Suppressor macrophage treated with lipopolysaccharide for 1 hour (primary cell): ENCODE results near the gene OAS3.
A peak's percentile ranks its signal among the peaks of the same experiment; 100 is the strongest.

Experiments
- DNase-seq, 3 donors: peaks; one replicate each; pipeline ENCODE4 v3.0.0-alpha.2; 2020 to 2022

The OAS3 gene

DNA sequence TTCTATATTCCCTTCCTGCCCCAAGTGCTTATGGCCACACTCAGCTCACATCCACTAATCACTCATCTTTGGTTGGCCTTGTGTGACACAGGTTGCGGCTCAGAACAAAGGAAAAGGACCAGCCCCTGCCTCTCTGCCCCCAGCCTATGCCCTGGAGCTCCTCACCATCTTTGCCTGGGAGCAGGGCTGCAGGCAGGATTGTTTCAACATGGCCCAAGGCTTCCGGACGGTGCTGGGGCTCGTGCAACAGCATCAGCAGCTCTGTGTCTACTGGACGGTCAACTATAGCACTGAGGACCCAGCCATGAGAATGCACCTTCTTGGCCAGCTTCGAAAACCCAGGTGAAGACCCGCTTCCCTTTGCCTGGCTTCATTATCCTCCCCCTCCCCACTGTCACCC, 24.3 kb downstream of the OAS3 start:
- no peak for DNase-seq

DNA sequence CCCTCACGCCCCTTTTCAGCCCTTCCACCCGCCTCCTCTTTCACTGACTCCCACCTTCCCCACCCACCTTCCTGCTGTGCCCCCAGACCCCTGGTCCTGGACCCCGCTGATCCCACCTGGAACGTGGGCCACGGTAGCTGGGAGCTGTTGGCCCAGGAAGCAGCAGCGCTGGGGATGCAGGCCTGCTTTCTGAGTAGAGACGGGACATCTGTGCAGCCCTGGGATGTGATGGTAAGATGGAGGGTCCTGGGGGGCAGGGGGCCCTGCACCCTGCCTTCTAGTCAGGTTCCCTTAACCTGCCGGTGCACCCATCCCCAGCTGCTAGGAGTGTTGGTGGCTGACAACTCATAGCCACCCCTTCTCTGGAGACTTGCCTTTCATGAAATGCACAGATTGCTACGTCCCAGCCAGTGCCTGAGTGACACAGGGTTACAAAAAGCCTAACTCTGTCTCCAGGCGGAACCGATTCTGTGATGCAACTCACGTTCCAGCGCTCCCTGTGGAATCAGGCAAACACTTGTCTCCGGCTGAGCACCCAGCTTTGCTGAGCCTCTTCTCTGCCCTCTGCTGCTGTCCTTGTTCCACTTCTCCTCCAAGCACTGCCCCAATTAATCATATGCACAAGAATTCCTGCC, 25.1 kb downstream of the OAS3 start:
- DNase-seq: no peak

DNA sequence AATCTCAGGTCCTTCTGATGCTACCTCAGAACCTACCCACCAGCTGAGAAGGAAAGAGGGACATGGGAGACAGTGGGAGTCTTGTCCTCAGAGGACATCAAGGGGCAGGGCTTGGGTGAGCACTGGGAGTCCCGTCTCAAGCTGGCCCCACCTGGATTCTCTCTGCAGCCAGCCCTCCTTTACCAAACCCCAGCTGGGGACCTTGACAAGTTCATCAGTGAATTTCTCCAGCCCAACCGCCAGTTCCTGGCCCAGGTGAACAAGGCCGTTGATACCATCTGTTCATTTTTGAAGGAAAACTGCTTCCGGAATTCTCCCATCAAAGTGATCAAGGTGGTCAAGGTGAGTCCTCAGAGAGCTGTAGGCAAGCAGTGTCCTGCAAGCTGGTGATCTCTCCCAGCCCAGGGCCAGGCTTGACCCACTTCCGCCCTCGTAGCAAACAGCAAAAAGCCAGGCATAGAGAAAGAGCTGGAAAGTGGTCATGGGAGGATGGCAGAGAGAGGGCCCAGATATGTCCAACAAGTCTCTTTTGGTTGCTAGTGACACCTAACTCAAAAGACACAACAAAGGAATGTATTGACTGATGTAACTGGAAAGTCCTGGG, 25.9 kb downstream of the OAS3 start:
- DNase-seq: no peak

DNA sequence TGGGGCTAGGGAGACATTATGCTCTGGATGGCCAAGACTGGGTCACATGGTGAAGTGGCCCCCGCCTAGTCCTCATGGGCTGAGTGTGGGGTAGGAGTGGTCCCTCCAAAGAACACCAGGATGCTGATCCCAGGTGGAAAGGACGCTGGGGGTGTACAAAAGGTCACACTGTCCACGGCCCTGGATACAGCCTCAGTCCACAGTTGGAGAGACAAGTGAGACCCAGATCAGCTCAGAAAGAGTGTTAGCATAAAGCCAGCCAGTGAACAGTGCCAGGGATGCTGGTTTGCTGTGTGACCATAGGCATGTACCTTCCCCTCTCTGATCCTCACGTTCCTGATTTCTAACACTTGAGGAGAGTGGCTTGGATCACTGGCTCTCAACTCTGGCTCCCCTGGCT, 26.6 kb downstream of the OAS3 start:
- DNase-seq: no peak

DNA sequence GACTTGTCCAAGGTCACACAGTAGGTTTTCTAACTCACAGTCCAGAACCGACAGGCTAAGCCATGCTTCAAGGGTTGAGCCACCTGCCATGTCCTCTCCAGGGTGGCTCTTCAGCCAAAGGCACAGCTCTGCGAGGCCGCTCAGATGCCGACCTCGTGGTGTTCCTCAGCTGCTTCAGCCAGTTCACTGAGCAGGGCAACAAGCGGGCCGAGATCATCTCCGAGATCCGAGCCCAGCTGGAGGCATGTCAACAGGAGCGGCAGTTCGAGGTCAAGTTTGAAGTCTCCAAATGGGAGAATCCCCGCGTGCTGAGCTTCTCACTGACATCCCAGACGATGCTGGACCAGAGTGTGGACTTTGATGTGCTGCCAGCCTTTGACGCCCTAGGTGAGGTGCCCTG, 27.4 kb downstream of the OAS3 start:
- no peak for DNase-seq

DNA sequence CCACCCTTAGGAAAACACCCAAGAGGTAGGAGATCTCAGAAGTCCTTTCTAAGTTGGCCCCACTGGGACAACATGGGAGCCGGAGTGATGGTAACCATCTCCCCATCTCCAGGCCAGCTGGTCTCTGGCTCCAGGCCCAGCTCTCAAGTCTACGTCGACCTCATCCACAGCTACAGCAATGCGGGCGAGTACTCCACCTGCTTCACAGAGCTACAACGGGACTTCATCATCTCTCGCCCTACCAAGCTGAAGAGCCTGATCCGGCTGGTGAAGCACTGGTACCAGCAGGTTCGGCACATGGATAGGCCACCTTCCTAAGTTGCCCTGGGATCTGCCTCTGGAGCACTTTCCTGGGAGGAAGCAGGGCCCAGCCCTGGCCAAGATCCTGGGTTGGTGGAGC, 29.0 kb downstream of the OAS3 start:
- no peak for DNase-seq

DNA sequence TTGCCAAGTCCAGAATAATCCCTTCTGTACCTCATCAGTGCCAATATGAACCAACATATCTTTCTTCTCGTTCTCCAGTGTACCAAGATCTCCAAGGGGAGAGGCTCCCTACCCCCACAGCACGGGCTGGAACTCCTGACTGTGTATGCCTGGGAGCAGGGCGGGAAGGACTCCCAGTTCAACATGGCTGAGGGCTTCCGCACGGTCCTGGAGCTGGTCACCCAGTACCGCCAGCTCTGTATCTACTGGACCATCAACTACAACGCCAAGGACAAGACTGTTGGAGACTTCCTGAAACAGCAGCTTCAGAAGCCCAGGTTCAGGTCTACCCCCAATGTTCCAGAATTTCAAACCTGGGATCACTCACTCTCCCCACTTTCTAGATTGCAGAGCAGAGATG, 29.6 kb downstream of the OAS3 start:
- DNase-seq: no peak

DNA sequence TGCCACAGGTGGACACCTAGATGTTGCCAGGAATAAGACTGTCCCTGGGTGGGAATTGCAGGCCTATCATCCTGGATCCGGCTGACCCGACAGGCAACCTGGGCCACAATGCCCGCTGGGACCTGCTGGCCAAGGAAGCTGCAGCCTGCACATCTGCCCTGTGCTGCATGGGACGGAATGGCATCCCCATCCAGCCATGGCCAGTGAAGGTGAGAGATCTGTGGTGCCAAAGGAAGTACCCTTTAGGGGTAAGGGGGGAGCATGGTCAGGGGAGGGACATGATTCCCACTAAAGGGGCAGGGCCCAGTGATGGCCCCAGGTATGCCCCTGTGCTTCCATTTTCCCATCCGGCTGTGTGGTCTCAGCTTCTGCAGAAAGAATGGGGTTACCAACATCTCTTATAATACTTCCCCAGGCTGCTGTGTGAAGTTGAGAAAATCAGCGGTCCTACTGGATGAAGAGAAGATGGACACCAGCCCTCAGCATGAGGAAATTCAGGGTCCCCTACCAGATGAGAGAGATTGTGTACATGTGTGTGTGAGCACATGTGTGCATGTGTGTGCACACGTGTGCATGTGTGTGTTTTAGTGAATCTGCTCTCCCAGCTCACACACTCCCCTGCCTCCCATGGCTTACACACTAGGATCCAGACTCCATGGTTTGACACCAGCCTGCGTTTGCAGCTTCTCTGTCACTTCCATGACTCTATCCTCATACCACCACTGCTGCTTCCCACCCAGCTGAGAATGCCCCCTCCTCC, 31.5 kb downstream of the OAS3 start:
- DNase-seq: no peak

DNA sequence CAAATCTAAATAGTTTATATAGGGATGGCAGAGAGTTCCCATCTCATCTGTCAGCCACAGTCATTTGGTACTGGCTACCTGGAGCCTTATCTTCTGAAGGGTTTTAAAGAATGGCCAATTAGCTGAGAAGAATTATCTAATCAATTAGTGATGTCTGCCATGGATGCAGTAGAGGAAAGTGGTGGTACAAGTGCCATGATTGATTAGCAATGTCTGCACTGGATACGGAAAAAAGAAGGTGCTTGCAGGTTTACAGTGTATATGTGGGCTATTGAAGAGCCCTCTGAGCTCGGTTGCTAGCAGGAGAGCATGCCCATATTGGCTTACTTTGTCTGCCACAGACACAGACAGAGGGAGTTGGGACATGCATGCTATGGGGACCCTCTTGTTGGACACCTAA, 32.1 kb downstream of the OAS3 start:
- DNase-seq: no peak

DNA sequence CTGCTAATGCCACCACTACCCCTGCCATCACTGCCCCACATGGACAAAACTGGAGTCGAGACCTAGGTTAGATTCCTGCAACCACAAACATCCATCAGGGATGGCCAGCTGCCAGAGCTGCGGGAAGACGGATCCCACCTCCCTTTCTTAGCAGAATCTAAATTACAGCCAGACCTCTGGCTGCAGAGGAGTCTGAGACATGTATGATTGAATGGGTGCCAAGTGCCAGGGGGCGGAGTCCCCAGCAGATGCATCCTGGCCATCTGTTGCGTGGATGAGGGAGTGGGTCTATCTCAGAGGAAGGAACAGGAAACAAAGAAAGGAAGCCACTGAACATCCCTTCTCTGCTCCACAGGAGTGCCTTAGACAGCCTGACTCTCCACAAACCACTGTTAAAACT, 33.0 kb downstream of the OAS3 start:
- no peak for DNase-seq

DNA sequence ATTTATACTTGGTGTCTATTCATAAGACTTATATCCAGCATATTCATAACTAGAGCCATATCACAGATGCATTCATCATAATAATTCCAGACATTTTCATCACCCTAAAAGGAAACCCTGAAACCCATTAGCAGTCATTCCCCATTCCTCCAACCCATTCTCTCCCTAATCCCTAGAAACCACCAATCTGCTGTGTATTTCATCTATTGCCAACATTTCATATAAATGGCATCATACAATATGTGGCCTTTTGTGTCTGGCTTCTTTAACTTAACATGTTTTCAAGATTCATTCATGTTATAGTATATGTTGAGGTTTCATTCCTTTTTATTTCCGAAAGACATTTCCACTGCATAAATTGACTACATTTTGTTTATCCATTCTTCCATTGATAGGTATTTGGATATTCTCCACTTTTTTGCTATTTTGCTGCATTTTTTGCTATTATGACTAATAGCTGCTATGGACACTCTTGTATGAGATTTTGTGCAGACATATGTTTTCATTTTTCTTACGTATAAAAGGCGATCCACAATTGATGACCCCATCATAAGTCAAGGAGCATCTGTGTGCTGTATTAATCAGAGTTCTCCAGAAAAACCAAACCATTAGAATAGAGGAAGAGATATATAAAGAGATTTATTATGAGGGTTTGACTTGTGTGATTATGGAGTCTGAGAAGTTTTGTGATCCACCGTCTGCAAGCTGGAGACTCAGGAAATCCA, 34.9 kb downstream of the OAS3 start:
- no peak for DNase-seq

DNA sequence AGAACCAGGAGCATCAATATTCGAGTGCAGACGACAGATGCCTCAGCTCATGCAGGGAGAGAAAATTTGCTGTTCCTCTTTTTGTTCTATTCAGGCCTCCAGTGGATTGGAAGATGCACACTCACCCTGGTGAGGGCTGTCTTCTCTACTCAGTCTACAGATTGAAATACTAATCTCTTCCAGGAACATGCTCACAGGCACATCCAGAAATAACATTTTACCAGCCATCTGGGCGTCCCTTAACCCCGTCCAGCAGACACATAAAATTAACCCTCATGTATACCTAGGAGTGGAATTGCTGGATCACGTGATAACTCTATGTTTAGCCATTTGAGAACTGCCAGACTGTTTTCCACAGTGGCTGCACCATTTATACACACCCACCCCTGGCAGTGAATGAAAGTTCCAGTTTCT, 35.6 kb downstream of the OAS3 start:
- DNase-seq: peak in 2 of 3 donors; percentile 41 to 60

DNA sequence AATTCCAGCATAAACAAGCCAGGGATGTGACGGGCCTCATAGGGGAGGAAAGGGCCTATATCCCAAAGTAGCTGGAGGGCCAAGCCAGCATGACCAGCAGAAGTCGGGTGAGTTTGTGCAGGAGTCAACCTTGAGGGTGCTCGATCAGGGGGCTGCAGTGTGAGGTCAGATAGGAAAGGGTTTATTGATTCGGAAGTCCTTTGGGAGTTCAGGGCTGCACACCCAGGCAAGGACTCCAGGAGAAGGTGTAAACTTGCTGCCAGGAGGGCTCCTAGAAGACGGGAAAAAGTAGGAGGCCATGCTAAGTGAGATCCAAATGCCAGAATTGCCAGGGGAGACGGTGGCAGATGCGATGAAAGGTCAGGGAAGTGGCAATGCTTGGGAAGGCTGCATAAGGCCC, 36.6 kb downstream of the OAS3 start:
- no peak for DNase-seq

DNA sequence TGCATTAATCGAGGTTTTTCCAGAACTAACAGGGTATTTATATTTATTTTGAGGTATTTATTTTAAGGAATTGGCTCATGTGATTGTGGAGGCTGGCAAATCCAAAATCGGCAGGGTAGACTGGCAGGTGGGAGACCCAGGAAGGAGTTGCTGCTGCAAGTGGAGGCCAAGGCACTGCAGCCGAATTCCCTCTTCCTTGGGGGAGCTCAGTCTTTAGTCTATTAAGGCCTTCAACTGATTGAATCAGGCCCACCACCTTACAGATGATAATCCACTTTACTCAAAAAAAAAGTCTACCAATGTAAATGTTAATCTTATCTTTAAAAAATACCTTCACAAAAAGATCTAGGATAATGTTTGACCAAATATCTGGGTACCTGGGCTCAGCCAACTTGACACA, 38.9 kb downstream of the OAS3 start:
- no peak for DNase-seq

DNA sequence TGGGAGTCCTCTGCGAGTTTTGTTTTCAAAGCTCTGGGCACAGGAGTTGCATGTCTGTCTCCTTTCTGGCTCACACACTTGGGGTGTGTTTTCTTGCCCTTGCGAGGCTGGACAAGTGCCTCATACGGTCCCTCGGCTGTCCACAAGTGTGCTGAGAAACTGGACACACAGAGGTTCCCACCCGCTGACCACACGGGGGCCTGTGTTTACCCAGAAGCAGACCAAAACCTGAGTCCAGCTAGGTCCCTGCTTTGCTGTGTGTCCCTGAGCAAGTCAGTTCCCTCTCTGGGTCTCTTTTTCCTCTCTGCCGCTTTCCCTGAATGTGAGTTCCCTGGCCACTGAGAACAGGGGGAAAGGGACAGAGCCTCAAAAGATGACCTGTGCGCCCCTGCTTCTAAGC, 39.4 kb downstream of the OAS3 start:
- DNase-seq: peak; percentile 45 to 69 (median 57)

DNA sequence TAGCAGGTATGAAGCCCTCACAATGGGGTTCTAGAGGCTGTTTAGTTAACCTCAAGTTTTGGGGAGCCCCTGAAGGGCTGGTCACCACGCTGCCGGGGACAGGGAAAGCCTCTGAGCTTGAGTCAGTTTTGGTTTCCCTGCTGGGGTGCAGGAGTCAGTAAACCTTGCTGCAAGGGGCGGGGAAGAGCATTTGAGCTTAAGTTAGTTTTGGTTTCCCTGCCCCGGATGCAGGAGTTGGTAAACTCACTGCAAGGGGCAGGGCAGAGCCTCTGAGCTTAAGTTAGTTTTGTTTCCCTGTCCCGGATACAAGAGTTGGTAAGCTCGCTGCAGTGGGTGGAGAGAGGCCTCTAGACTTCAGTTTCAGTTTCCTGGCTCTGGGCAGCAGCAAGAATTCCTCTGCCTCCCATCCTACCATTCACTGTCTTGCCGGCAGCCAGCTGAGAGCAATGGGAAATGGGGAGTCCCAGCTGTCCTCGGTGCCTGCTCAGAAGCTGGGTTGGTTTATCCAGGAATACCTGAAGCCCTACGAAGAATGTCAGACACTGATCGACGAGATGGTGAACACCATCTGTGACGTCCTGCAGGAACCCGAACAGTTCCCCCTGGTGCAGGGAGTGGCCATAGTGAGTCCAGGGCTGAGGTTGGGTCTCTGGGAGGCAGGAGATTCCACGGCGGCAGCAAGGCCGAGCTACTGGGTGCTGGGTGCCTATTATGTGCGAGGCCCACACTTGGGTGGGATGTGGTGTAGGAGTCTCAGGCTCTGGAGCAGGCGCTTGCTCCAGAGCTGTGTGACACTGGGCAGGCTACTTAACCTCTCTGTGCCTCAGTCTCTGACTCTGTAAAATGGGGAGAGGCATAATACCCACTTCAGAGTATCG, 40.1 kb downstream of the OAS3 start, which contains the start of gene OAS2:
Gene OAS2 (plus strand): TSS at position 357 of the 878 bp plus-strand sequence. CDS start 90 bp downstream, at position 447.
- peak; percentile 96 to 100 (median 98) for DNase-seq

DNA sequence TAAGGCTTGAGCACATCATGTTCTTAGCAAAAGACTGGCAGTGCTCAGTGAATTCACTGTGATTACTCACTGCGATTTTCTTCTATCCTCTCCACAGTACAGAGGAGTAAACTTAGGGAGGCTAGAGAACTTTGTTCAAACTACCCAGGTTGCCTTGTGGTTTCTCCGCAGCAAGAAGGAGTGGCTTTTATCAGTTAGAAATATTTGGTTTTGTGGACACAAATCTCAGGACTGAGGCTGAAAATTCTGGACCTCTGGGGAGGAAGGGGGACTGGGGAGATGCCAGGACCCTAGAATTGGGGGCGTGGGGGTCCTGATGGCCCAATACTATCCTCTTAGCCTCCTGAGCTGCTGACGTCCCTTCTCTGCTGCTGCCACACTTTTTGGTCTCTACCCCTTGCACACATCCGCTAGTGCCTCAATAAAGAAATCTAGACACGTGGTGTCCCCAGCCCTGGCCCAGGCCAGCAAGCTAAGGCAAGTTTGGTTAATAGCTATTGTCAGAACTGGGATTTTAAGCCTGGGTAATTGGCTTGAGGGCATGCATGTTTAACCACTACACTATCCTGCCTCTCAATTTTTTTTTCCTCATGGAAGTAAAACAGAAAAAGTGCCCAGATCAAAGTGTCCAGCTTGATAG, 40.9 kb downstream of the OAS3 start:
- peak; percentile 55 to 73 (median 68) for DNase-seq

DNA sequence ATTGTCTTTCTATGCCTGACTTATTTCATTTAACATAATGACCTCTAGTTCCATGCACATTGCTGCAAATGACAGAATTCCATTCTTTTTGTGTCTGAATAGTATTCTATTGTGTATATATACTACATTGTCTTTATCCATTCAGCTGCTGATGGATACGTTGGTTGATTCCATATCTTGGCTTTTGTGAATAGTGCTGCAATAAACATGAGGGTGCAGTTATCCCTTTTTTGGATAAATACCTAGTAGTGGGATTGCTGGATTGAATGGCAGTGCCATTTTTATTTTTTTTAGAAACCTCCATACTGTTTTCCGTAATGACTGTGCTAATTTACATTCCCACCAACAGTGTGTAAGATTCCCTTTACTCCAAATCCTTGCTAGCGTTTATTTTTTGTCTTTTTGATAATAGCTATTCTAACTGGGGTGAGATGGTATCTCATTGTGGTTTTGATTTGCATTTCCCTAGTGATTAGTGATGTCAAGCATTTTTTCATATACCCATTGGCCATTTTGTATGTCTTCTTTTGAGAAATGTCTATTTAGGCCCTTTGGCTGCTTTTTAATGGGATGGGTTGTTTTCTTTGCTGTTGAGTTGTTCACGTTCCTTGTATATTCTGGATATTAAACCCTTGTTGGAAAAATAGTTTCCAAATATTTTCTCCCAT, 42.4 kb downstream of the OAS3 start:
- DNase-seq: peak in 1 of 3 donors; percentile 47

DNA sequence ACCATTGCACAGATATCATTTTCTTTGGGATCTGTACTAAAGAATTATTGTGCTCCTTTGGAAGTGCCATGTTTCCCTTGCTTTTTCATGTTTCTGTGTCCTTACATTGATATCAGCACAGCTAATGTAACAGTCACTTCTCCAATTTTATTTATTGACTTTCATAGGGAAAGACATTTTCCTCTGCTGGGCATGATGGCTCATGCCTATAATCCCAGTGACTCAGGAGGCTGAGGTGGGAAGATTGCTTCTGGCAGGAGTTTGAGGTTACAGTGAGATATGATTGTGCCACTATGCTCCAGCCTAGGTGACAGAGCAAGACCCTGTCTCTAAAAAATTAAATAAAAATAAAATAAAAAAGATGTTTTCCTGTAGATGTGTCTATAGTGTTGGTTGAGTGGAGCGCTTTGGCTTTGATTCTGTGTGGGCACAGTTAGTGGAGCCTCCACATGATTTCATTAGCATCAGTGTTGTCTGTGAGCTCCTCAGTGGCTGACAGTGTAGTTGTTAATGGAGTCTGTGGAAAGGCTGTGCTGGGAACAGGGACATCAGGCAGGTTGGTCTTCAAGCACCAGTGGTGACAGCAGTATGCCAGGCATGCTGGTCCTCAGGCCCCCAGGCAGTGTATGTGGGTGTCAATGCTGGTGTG, 47.5 kb downstream of the OAS3 start:
- DNase-seq: peak; percentile 48 to 67 (median 52)

DNA sequence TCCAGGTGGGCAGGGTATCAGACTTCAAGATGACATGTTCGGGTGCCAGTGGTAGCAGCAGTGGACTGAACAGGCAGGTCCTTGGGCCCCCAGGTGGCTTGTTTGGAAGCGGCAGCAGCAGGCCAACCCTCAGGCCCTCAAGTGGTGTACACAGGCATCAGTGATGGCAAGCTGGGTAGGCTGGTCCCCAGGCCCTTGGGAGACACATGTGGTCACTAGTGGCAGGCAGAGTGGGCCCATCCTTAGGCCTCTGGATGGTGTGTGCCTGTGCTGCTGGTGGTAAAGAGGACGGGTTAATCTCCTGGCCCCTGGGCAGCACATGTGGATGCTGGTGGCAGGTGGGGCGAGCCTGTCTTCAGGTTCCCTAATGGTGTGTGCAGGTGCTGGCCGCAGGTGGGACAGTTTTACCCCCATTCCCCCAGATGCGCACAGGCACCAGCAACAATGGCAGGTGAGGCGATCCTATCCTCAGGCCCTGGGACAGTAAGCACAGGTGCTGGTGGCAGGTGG, 48.1 kb downstream of the OAS3 start:
- DNase-seq: no peak

DNA sequence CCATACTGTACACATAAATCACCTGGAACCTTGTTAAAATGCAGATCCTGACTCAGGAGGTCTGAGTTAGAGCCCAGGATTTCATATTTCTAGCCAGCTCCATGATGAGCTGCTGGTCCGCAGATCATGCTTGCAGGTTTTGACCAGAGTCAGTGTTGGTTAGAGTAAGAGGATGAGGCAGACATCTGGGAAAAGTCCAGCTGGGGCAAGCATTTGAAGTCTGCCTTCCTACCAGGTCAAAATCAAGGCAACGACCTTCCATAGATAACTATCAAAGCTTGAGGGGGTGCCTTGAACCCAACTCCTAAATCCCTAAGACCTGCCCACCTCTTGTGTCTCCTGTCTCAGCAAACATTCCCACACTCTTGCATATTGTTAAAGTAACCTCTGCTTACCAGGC, 49.3 kb downstream of the OAS3 start:
- no peak for DNase-seq
